HepG2 (cell line): Measurements from ENCODE around the gene IPP. TPM values are rescaled to one million over a fixed set of nuclear protein-coding genes. Genes with fewer than 3 reads are reported as not detected.

Source experiments
- ATAC-seq: fragments of 200-7000 bp; cut with Tn5 transposase; 3 replicates; pipeline ENCODE4 v1.9.1; 2020; ENCODE audit warnings: mild to moderate bottlenecking, moderate library complexity
- BruUV-seq: library from RNA; stranded (reverse); fragments of 400-500 nt; replicated peaks from 2 replicates; lab custom pipeline; 2021; lab: Mats Ljungman, UMichigan
- CTCF ChIA-PET: fragments of 300-600 bp; formaldehyde crosslinking; extraction: SDS; loops from one replicate; lab custom pipeline; 2021; ENCODE audit warnings: low total read pairs, inconsistent platforms, low intra/inter-chr PET ratio; lab: Yijun Ruan, JAX
- POLR2A ChIA-PET: fragments of 350-600 bp; sonication (Branson Sonifier 250); formaldehyde crosslinking; loops from one replicate; lab custom pipeline; 2020; ENCODE audit warnings: antibody characterized with exemption, inconsistent platforms; lab: Yijun Ruan, JAX
- DNase-seq: peaks from one replicate; pipeline ENCODE4 v3.0.0-alpha.2; 2015; ENCODE audit warnings: low spot score
- FAIRE-seq: peaks from 3 replicates; lab custom pipeline; 2011; peaks lifted over from hg19 to GRCh38; lab: Jason Lieb, UNC
- H2AFZ ChIP-seq: one replicate; pipeline ENCODE4 v1.6.1; 2011; ENCODE audit warnings: low read length, inconsistent platforms
- H3K27ac ChIP-seq: fragments of 300-600 bp; 3 replicates; pipeline ENCODE4 v1.8.0; 2011; ENCODE audit warnings: mixed run types, mild to moderate bottlenecking, mixed read lengths, low read length, inconsistent platforms; ENCODE audit not compliant: insufficient read depth; ENCODE audit errors: extremely low read length
- H3K27me3 ChIP-seq, 2 experiments: fragments of 200-600 bp in 1 of 2; 2 replicates in 1 of 2; 3 replicates in 1 of 2; pipeline versions ENCODE4 v1.6.0 to v1.8.0; 2011; ENCODE audit warnings: low read length in 2 of 2, mild to moderate bottlenecking in 2 of 2, moderate library complexity in 2 of 2, inconsistent platforms in 1 of 2; ENCODE audit not compliant: insufficient read depth in 2 of 2, control insufficient read depth in 1 of 2
- H3K36me3 ChIP-seq, 2 experiments: fragments of 200-600 bp in 1 of 2; replicated peaks in 1 of 2; 2 replicates in 1 of 2; 3 replicates in 1 of 2; pipeline versions ENCODE4 v1.5.1 to v1.8.0; 2011; ENCODE audit warnings: low read length in 2 of 2, inconsistent platforms in 1 of 2; ENCODE audit not compliant: insufficient read depth in 2 of 2, control insufficient read depth in 1 of 2
- H3K4me1 ChIP-seq: 2 replicates; pipeline ENCODE4 v1.5.1; 2012; ENCODE audit warnings: low read length, inconsistent platforms; ENCODE audit not compliant: insufficient read depth
- H3K4me2 ChIP-seq: 2 replicates; pipeline ENCODE4 v1.6.0; 2011; ENCODE audit warnings: low read depth, low read length, inconsistent platforms
- H3K4me3 ChIP-seq, 3 experiments: fragments of 200-600 bp in 1 of 3; sonication (generic), shearing (Covaris generic) in 1 of 3; replicated peaks in 1 of 3; 2 replicates each; pipeline ENCODE4 v1.5.1; 2011 to 2016; ENCODE audit warnings: low read length in 3 of 3, inconsistent platforms in 2 of 3, low read depth in 2 of 3, mild to moderate bottlenecking in 2 of 3, control low read depth in 1 of 3, mixed read lengths in 1 of 3; ENCODE audit not compliant: insufficient read depth in 1 of 3
- H3K79me2 ChIP-seq: one replicate; pipeline ENCODE4 v1.6.1; 2011; ENCODE audit warnings: low read length, inconsistent platforms; ENCODE audit not compliant: insufficient read depth
- H3K9ac ChIP-seq: 2 replicates; pipeline ENCODE4 v1.6.0; 2011; ENCODE audit warnings: mild to moderate bottlenecking, low read depth, low read length, inconsistent platforms; ENCODE audit not compliant: insufficient read depth
- H3K9me3 ChIP-seq: 2 replicates; pipeline ENCODE4 v1.5.1; 2012; ENCODE audit warnings: mild to moderate bottlenecking, low read length
- H4K20me1 ChIP-seq: 2 replicates; pipeline ENCODE4 v1.6.0; 2011; ENCODE audit warnings: inconsistent platforms, mild to moderate bottlenecking, low read length, moderate library complexity; ENCODE audit not compliant: insufficient read depth
- ATF1 ChIP-seq: IDR thresholded peaks from 2 replicates; pipeline ENCODE4 v1.6.1; 2016; ENCODE audit warnings: mild to moderate bottlenecking, control low read depth
- CBX1 ChIP-seq: IDR thresholded peaks from one replicate; pipeline ENCODE4 v1.6.1; 2016; ENCODE audit warnings: antibody characterized with exemption, low read depth
- ELK4 ChIP-seq: sonication (generic); formaldehyde crosslinking; IDR thresholded peaks from 2 replicates; pipeline ENCODE4 v1.9.0; 2021; ENCODE audit warnings: missing genetic modification reagents, borderline replicate concordance
- LBX2 ChIP-seq: sonication (generic); formaldehyde crosslinking; IDR thresholded peaks from 2 replicates; pipeline ENCODE4 v1.5.0; 2020; ENCODE audit warnings: missing genetic modification reagents, mild to moderate bottlenecking, borderline replicate concordance
- NCOA2 ChIP-seq: sonication (generic); formaldehyde crosslinking; IDR thresholded peaks from 2 replicates; pipeline ENCODE4 v1.8.0; 2022; ENCODE audit warnings: inconsistent platforms
- NFRKB ChIP-seq: fragments of 450-650 bp; IDR thresholded peaks from 2 replicates; pipeline ENCODE4 v1.6.1; 2017
- NR2F2 ChIP-seq: IDR thresholded peaks from 2 replicates; pipeline ENCODE4 v1.6.1; 2012; ENCODE audit warnings: low read depth, inconsistent platforms, borderline replicate concordance
- RBAK ChIP-seq: sonication (generic); formaldehyde crosslinking; IDR thresholded peaks from 2 replicates; pipeline ENCODE4 v1.5.1; 2020; ENCODE audit warnings: mild to moderate bottlenecking, missing genetic modification reagents
- REPIN1 ChIP-seq: sonication (generic); formaldehyde crosslinking; IDR thresholded peaks from 2 replicates; pipeline ENCODE4 v1.8.0; 2022; ENCODE audit warnings: missing genetic modification reagents, low read depth, mild to moderate bottlenecking, borderline replicate concordance
- REXO4 ChIP-seq: sonication (generic); formaldehyde crosslinking; IDR thresholded peaks from 2 replicates; pipeline ENCODE4 v1.8.0; 2022; ENCODE audit warnings: missing genetic modification reagents, mild to moderate bottlenecking, borderline replicate concordance
- SP5 ChIP-seq: IDR thresholded peaks from 2 replicates; pipeline ENCODE4 v1.6.1; 2016; ENCODE audit warnings: low read depth, borderline replicate concordance
- ZBTB25 ChIP-seq: IDR thresholded peaks from 2 replicates; pipeline ENCODE4 v1.6.1; 2018; ENCODE audit warnings: missing genetic modification reagents
- ZMYM4 ChIP-seq: sonication (generic); formaldehyde crosslinking; IDR thresholded peaks from 2 replicates; pipeline ENCODE4 v1.8.1; 2023; ENCODE audit warnings: mild to moderate bottlenecking, missing genetic modification reagents
- ZNF343 ChIP-seq: sonication (generic); formaldehyde crosslinking; IDR thresholded peaks from 2 replicates; pipeline ENCODE4 v1.4.0; 2020; ENCODE audit warnings: mild to moderate bottlenecking, missing genetic modification reagents
- ZNF710 ChIP-seq: sonication (generic); formaldehyde crosslinking; IDR thresholded peaks from 2 replicates; pipeline ENCODE4 v1.5.0; 2020; ENCODE audit warnings: mild to moderate bottlenecking, missing genetic modification reagents, borderline replicate concordance
- ZNF713 ChIP-seq: sonication (generic); formaldehyde crosslinking; IDR thresholded peaks from 2 replicates; pipeline ENCODE4 v1.4.0; 2020; ENCODE audit warnings: mild to moderate bottlenecking, missing genetic modification reagents
- WGBS: methylation state at CpG from one replicate; pipeline ENCODE4 v1.1.6; 2017; ENCODE audit warnings: low lambda C conversion rate; 5-methylcytosine and 5-hydroxymethylcytosine counted together
- in situ Hi-C: cut with HindIII; loops from 2 replicates; pipeline ENCODE4 v1.10.0; 2017; ENCODE audit warnings: low pct_unique_long_range_greater_than_20kb; ENCODE audit not compliant: extremely low pct_ligation_motif_present
- intact Hi-C: fragments of 100-400 bp; cut with micrococcal nuclease; formaldehyde crosslinking; loops from one replicate; pipeline ENCODE4 v1.10.0; 2022; ENCODE audit not compliant: unreplicated experiment
- polyA plus RNA-seq, 8 experiments: library from polyadenylated mRNA; depleted of rRNA in 3 of 8; stranded (reverse) in 7 of 8; unstranded in 1 of 8; fragments of >200 nt; fragmentation: Illumina TruSeq in 4 of 8; extraction: Trizol in 4 of 8; gene quantifications; 2 replicates each; pipeline versions ENCODE4 v1.2.1 to v1.2.3, GENCODE V29; 2011 to 2016; ENCODE audit warnings: low read depth in 4 of 8, missing spikeins in 1 of 8, mixed read lengths in 1 of 8; ENCODE audit not compliant: insufficient read depth in 1 of 8
- total RNA-seq, 5 experiments: library from RNA; depleted of rRNA; stranded (reverse); fragments of >200 nt; fragmentation: Illumina TruSeq; extraction: Trizol; gene quantifications; 2 replicates each; pipeline ENCODE4 v1.2.3, GENCODE V29; 2016; ENCODE audit warnings: low read depth in 1 of 5

IPP gene
- total and polyA plus RNA-seq, 2 of the 13 experiments (the other 11 are each of a cell fraction or from before 2014, with no cell fraction given), result 3.0 to 9.7 TPM

GRCh38 chr1:45796946-45797345, 46.5 kb upstream of the IPP start:
- WGBS, result 62% methylated on average over 9 of the region's 9 CpGs
- in situ Hi-C loops, result no loop called here

GRCh38 chr1:45796381-45796780, 45.9 kb upstream of the IPP start:
- H3K27ac ChIP-seq, result no peak overlapping the region
- ATAC-seq (no peak), FAIRE-seq (no peak), DNase-seq (no peak)
- peak overlapping the region; percentile 42; the same call in 1 of the 2 replicates for H3K4me2 ChIP-seq
- POLR2A ChIA-PET, result interaction anchor here (0.7 kb wide), 1 partner anchor 254 kb away, joined by 3 read pairs; no protein-coding TSS in a partner anchor
- intact Hi-C loops, result no loop called here
- peaks cover 11% of the 10 kb centered on the region for H3K4me1 ChIP-seq
- BruUV-seq, result no TSS peak
- no peaks in the 10 kb centered on the region for H3K79me2 ChIP-seq
- H3K27me3 ChIP-seq, result no peaks in the 10 kb centered on the region; a peak in 1 of 5 replicates
- H2AFZ ChIP-seq, result no peak overlapping the region
- in situ Hi-C loops, result no loop called here
- no peaks in the 10 kb centered on the region for H4K20me1 ChIP-seq
- H3K36me3 ChIP-seq, result no peaks in the 10 kb centered on the region
- CTCF ChIA-PET, result no interaction called here
- TF ChIP-seq REPIN1 (CRISPR knock-in tag) (no peak), LBX2 (no peak), NCOA2 (CRISPR knock-in tag) (no peak), ZBTB25 (CRISPR knock-in tag) (no peak), ELK4 (CRISPR knock-in tag) (no peak), CBX1 (no peak), SP5 (CRISPR knock-in tag) (no peak), ZNF343 (CRISPR knock-in tag) (no peak), NR2F2 (no peak)
- no peak overlapping the region for H3K9ac ChIP-seq
- no peaks in the 10 kb centered on the region for H3K9me3 ChIP-seq
- 52% methylated on average over 2 of the region's 2 CpGs for WGBS
- H3K4me3 ChIP-seq, result no peak overlapping the region

More at GRCh38 chr1:45796946-45797345, 46.5 kb upstream of the IPP start:
- peaks cover 11% of the 10 kb centered on the region for H3K4me1 ChIP-seq
- H3K79me2 ChIP-seq, result no peaks in the 10 kb centered on the region
- H3K27me3 ChIP-seq, result no peaks in the 10 kb centered on the region; a peak in 1 of 5 replicates
- no peak for ATAC-seq
- no peaks in the 10 kb centered on the region for H3K9me3 ChIP-seq
- no peaks in the 10 kb centered on the region for H3K36me3 ChIP-seq
- no peak overlapping the region for H3K27ac ChIP-seq
- H3K4me2 ChIP-seq, result no peak overlapping the region
- H3K4me3 ChIP-seq, result no peak overlapping the region
- TF ChIP-seq RBAK (CRISPR knock-in tag) (no peak), NFRKB (no peak), ZNF710 (CRISPR knock-in tag) (no peak), REXO4 (CRISPR knock-in tag) (no peak), ZMYM4 (CRISPR knock-in tag) (no peak), ZNF713 (CRISPR knock-in tag) (no peak), ATF1 (CRISPR knock-in tag) (no peak)
- TF ChIP-seq, all 625 proteins: peak for 0
- DNase-seq (no peak), FAIRE-seq (no peak)
- ChIA-PET POLR2A (no interaction called here), CTCF (no interaction called here)
- no peak overlapping the region for H3K9ac ChIP-seq
- BruUV-seq, result no TSS peak
- intact Hi-C loops, result no loop called here
- H2AFZ ChIP-seq, result no peak overlapping the region
- no peaks in the 10 kb centered on the region for H4K20me1 ChIP-seq
